Smooth muscle cell (in vitro differentiated cells): Measurements from ENCODE around the gene CDX1. TPM values are rescaled to one million over a fixed set of nuclear protein-coding genes. Genes with fewer than 3 reads are reported as not detected.

Experiments used
- DNase-seq: peaks from one replicate; lab custom pipeline; 2025; ENCODE audit not compliant: unreplicated experiment; lab: John Stamatoyannopoulos, UW
- H2AFZ ChIP-seq: fragments of 200-600 bp; sonication (generic); 2 replicates; pipeline ENCODE4 v1.6.0; 2016; ENCODE audit warnings: antibody characterized with exemption, low read depth, mild to moderate bottlenecking
- H3F3A ChIP-seq: fragments of 200-600 bp; sonication (generic); 2 replicates; pipeline ENCODE4 v1.6.0; 2017; ENCODE audit warnings: antibody characterized with exemption, low read depth
- H3K27ac ChIP-seq: fragments of 200-600 bp; sonication (generic); 2 replicates; pipeline ENCODE4 v1.5.1; 2016; ENCODE audit warnings: low read depth, mild to moderate bottlenecking
- H3K27me3 ChIP-seq: fragments of 200-600 bp; sonication (generic); 2 replicates; pipeline ENCODE4 v1.6.1; 2016; ENCODE audit warnings: low read depth, mild to moderate bottlenecking
- H3K36me3 ChIP-seq: fragments of 200-600 bp; sonication (generic); 2 replicates; pipeline ENCODE4 v1.5.1; 2016; ENCODE audit warnings: low read depth
- H3K4me1 ChIP-seq: fragments of 200-600 bp; sonication (generic); 2 replicates; pipeline ENCODE4 v1.5.1; 2016; ENCODE audit warnings: low read depth
- H3K4me2 ChIP-seq: fragments of 200-600 bp; sonication (generic); 2 replicates; pipeline ENCODE4 v1.6.0; 2016; ENCODE audit warnings: mild to moderate bottlenecking
- H3K4me3 ChIP-seq: fragments of 200-600 bp; sonication (generic); 2 replicates; pipeline ENCODE4 v1.5.1; 2016; ENCODE audit warnings: mild to moderate bottlenecking
- H3K79me2 ChIP-seq: fragments of 200-600 bp; sonication (generic); 2 replicates; pipeline ENCODE4 v1.6.0; 2016; ENCODE audit warnings: low read depth, mild to moderate bottlenecking
- H3K9ac ChIP-seq: fragments of 200-600 bp; sonication (generic); 2 replicates; pipeline ENCODE4 v1.6.0; 2016; ENCODE audit warnings: low read depth
- H3K9me3 ChIP-seq: fragments of 200-600 bp; sonication (generic); replicated peaks from 2 replicates; pipeline ENCODE4 v1.5.1; 2016; ENCODE audit warnings: low read depth
- H4K20me1 ChIP-seq: fragments of 200-600 bp; sonication (generic); 2 replicates; pipeline ENCODE4 v1.6.0; 2016; ENCODE audit warnings: low read depth
- WGBS: methylation state at CpG from one replicate; pipeline ENCODE4 v1.1.7; 2016; ENCODE audit warnings: low lambda C conversion rate; 5-methylcytosine and 5-hydroxymethylcytosine counted together
- polyA plus RNA-seq: library from polyadenylated mRNA; unstranded; fragments of >200 nt; fragmentation: Nextera tagmentation; extraction: Ambion mirVana; gene quantifications from 2 replicates; pipeline ENCODE4 v1.2.1, GENCODE V29; 2016
- total RNA-seq: library from RNA; depleted of rRNA; stranded (reverse); fragments of >200 nt; gene quantifications from 2 replicates; pipeline ENCODE4 v1.2.3, GENCODE V29; 2014
- TF ChIP-seq, protein P1 (sequence below): fragments of 200-600 bp; sonication (generic); IDR thresholded peaks from 2 replicates; pipeline ENCODE4 v1.5.1; 2017; ENCODE audit warnings: borderline replicate concordance, mild to moderate bottlenecking, antibody characterized with exemption; ENCODE audit not compliant: insufficient read depth, poor library complexity, severe bottlenecking

Gene CDX1
- total and polyA plus RNA-seq, 2 experiments from 2014 or later, result 1.4 to 5.0 TPM

GRCh38 chr5:150209099-150209635, 42.6 kb downstream of the CDX1 start:
- Histone ChIP-seq H3K9me3 (no peaks in the 10 kb centered on the region), H3K4me3 (no peak overlapping the region), H3K4me2 (peak overlapping the region; percentile 34), H3K79me2 (no peaks in the 10 kb centered on the region), H3K4me1 (peaks cover 8% of the 10 kb centered on the region), H3K9ac (peak overlapping the region; percentile 41), H3F3A (peaks cover 3% of the 10 kb centered on the region), H3K27me3 (no peaks in the 10 kb centered on the region), H2AFZ (no peak overlapping the region), H3K27ac (peak overlapping the region; percentile 86), H3K36me3 (no peaks in the 10 kb centered on the region), H4K20me1 (no peaks in the 10 kb centered on the region)
- 83% methylated on average over 21 of the region's 21 CpGs for WGBS
- DNase-seq, result no peak
- TF ChIP-seq, protein P1, sequence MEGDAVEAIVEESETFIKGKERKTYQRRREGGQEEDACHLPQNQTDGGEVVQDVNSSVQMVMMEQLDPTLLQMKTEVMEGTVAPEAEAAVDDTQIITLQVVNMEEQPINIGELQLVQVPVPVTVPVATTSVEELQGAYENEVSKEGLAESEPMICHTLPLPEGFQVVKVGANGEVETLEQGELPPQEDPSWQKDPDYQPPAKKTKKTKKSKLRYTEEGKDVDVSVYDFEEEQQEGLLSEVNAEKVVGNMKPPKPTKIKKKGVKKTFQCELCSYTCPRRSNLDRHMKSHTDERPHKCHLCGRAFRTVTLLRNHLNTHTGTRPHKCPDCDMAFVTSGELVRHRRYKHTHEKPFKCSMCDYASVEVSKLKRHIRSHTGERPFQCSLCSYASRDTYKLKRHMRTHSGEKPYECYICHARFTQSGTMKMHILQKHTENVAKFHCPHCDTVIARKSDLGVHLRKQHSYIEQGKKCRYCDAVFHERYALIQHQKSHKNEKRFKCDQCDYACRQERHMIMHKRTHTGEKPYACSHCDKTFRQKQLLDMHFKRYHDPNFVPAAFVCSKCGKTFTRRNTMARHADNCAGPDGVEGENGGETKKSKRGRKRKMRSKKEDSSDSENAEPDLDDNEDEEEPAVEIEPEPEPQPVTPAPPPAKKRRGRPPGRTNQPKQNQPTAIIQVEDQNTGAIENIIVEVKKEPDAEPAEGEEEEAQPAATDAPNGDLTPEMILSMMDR, result no peak

DNA sequence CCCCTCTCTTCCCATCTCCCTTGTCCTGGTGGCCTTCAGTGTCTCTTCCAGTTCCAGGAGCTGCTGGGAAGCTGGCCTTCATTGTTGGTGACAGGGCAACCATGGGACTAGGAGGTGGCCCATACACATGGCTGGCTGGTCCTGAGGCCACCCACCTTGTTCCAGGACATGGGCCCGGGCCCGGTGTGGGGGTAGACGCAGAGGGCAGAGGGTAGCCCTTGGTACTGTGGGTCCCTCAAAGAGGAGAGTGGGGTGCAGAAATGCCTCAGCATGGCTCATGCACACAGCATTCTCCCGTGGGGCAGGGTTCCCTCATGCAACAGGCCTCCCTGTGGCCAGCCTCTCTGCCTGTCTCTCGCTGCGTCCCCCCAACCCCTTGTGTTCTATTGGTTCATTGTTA, 44.1 kb downstream of the CDX1 start:
- Histone ChIP-seq H3F3A (peaks cover 3% of the 10 kb centered on the region), H3K4me1 (peaks cover 8% of the 10 kb centered on the region), H3K9me3 (no peaks in the 10 kb centered on the region), H3K4me2 (peak overlapping the region; percentile 1), H3K27me3 (no peaks in the 10 kb centered on the region), H3K27ac (peak overlapping the region; percentile 86), H2AFZ (no peak overlapping the region), H3K36me3 (no peaks in the 10 kb centered on the region), H3K4me3 (no peak overlapping the region), H4K20me1 (no peaks in the 10 kb centered on the region), H3K79me2 (no peaks in the 10 kb centered on the region), H3K9ac (no peak overlapping the region)
- TF ChIP-seq, protein P1, result no peak
- DNase-seq, result no peak
- 77% methylated on average over 6 of the region's 6 CpGs for WGBS

- Histone ChIP-seq H3F3A (peaks cover 3% of the 10 kb centered on the region), H3K9me3 (no peaks in the 10 kb centered on the region), H3K79me2 (no peaks in the 10 kb centered on the region), H2AFZ (no peak overlapping the region), H3K4me2 (peak overlapping the region; percentile 1), H3K27me3 (no peaks in the 10 kb centered on the region), H3K4me1 (peaks cover 8% of the 10 kb centered on the region), H3K4me3 (no peak overlapping the region), H3K27ac (peak overlapping the region; percentile 91), H3K36me3 (no peaks in the 10 kb centered on the region), H4K20me1 (no peaks in the 10 kb centered on the region), H3K9ac (no peak overlapping the region)
- WGBS, result 78% methylated on average over 15 of the region's 15 CpGs
- TF ChIP-seq, protein P1, result no peak
- DNase-seq, result no peak
Observed at GRCh38 chr5:150211156-150212030, 44.8 kb downstream of the CDX1 start.

DNA sequence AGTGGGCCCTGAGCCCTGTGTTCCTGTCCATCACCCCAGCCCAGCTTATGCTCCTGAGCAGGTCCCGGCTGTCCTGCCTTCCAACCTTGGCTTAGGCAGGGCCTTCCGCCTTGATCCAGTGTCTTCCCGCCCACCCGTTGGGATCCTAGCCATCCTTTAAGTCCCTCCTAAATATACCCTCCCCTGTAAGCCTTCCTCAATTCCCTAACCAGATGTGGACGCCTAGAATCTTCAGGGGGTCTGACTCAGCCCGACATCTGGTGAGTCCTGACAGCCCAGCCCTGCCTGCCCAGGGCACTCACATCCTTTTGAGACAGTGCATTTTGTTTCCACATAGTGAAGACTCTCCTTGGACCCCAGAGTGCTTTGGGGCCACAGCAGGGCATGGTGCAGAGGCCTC, 47.0 kb downstream of the CDX1 start:
- DNase-seq, result no peak
- Histone ChIP-seq H3K9me3 (no peaks in the 10 kb centered on the region), H3K27me3 (no peaks in the 10 kb centered on the region), H3K27ac (peak overlapping the region; percentile 91), H3K4me3 (no peak overlapping the region), H3K36me3 (no peaks in the 10 kb centered on the region), H2AFZ (no peak overlapping the region), H3K4me2 (peak overlapping the region; percentile 37), H3K4me1 (peaks cover 5% of the 10 kb centered on the region), H3F3A (peaks cover 3% of the 10 kb centered on the region), H3K79me2 (no peaks in the 10 kb centered on the region), H3K9ac (peak overlapping the region; percentile 72), H4K20me1 (no peaks in the 10 kb centered on the region)
- 22% methylated on average over 6 of the region's 6 CpGs for WGBS
- TF ChIP-seq, protein P1, result no peak
